GM11168 (cell line): ENCODE measurements around the gene IGFL3.

ENCODE experiments used
- in situ Hi-C: fragments of 300-500 bp; cut with MboI; formaldehyde crosslinking; loops from one replicate; pipeline ENCODE4 v1.12.0; 2022; ENCODE audit warnings: low sequenced_read_pairs; ENCODE audit not compliant: unreplicated experiment

IGFL3 gene

DNA sequence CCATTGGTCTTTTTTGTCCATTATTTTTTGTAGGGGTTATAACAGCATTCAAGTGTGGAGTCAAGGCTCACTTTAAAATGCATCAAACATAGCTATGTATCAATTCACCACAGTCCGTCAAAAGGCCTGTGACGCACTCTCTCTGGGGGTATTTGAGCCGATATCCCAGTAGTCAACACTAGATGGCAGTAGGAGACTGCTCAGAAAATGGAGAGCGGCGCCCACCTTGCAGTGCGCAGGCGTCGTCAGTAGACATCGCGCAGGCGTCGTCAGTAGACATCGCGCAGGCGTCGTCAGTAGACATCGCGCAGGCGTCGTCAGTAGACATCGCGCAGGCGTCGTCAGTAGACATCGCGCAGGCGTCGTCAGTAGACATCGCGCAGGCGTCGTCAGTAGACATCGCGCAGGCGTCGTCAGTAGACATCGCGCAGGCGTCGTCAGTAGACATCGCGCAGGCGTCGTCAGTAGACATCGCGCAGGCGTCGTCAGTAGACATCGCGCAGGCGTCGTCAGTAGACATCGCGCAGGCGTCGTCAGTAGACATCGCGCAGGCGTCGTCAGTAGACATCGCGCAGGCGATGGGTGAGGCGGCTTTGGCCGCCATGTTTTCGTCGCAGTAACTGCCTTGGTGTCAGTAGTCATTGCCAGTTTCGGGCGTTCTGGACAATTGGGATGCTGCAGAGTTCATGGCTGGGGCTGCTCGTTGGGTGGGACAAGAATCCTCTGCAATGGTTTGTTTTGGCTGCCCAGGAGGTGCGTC is 45.7 kb downstream of the IGFL3 start:
- in situ Hi-C loops = loop anchor here (25.0 kb wide), 1 partner anchor 434 kb away; no protein-coding TSS in a partner anchor

DNA sequence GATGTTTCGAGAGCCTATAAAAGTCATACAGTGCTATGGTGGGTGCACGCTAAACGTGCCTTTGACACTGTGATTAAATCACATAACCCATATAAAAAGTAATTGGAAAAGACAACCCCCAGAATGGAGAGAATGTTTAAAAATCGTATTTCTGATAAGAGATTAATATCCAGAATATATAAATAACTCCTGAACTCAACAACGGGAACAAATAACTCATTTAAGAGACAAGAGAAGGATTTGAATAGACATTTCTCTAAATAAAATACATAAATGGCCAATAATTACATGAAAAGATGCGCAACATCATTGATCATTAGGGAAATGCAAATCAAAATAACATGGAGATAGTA is 46.7 kb downstream of the IGFL3 start:
- in situ Hi-C loops = loop anchor here (25.0 kb wide), 1 partner anchor 435 kb away; no protein-coding TSS in a partner anchor

DNA sequence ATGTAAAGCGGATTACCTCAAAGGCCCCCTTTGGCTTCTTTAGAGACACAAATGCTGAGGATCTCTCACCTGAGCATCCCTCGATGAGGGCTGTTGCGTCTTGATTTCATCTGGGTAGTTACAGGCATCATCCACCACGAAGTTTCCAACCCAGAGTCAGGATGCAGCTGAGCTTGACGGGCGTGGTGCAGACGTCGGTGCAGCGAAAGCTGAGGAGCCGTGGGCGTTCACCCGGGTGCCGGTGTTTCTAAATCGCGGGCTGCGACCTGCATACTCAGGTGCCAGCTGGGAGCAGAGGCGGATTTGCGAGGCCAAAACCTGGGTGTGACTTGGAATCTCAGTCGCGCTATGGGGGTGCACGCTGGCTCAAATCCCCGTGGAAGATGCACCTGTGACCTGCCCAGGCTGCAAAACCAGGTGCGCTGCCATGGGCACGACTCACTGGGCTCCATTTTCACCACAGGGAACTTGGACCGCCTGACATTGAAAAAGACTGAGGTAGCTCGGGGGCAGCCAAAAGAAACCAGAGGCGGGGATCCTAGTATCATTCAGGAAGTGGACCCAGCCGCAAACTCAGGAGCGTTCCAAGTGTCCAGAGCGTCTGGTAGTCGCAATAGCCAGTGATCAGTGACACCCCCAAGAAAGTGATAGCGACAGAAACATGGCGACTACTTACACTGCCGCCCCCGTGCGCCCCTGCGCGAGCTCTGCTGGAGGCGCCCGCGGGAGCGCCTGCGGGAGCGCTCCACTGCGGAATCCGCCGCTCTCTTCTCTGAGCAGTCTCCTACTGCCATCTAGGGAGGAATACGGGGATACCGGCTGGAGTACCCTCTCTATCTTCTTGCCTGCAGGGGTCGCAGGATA is 47.3 kb downstream of the IGFL3 start:
- in situ Hi-C loops = loop anchor here (25.0 kb wide), 1 partner anchor 435 kb away; no protein-coding TSS in a partner anchor

DNA sequence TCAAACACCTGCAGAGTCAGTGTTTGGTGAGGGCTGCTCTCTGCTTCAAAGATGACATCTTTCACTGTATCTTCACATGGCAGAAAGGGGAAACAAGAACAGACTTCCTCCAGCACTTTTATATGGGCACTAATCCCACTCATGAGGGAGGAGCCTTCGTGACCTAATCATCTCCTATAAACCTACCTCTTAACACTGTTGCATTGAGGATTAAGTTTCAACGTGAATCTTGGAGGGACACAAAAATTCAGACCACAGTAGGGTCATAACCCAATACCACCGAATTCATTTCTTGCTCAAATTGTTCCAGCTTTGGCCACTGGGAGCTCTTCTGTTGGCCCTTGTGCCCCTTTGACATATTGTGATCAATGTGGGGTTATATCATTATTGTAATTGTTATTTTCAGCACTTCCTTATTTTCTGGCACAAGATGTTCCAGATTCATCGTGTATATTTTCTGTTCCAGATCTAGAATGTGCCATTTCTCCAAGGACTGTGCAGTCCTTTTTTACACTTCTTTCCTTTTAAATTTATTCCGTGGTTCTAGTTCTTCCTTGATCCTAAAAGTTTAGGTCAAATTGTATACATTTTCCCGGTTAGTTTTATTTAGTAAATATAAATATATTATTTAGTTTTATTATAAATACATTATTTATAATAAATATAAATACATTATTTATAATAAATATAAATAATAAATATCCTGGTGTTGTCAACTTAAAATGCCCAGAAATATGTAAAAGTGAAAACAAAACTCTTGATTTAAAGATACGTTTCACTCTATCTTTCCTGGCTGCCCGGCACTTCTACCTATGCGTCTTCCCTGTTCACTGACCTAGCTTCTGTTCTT is 48.2 kb downstream of the IGFL3 start:
- in situ Hi-C loops = loop anchor here (25.0 kb wide), 1 partner anchor 436 kb away; no protein-coding TSS in a partner anchor

DNA sequence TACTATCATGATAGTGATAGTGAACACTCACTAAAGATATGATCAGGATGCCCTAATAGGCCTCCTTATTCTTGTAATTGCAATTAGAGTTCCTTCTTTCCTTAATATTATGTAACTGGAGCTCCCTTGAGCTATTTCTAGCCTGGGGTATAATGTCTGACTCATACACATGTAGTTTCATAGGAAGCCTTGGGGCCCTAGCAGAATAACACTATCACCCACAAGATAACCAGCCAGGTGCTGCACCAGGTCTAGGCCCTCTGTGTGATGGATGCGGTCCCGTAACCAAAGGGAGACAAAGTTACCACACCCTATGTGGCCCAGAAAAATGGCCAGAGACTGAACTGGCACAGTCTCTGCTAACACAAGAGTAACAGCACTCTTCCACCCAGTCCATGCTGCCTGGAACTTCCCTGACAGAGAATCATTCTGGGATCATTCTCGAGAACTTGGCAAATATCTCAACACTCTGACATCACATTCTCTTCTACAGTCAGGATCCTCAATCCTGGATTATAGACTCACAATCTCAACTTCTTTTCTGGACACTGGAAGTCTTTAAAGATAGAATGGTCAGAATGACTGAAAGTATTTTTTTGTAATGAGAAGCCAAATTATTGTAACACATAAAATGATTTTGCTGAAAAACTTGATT is 51.1 kb downstream of the IGFL3 start:
- in situ Hi-C loops = no loop called here
